RWPE1 (cell line): ENCODE results near the gene NDUFV3.
A peak's percentile ranks its signal among the peaks of the same experiment; 100 is the strongest.

Experiments
- CTCF ChIA-PET: fragments of 350-600 bp; sonication (Branson Sonifier 250); formaldehyde crosslinking; extraction: SDS; loops from one replicate; lab custom pipeline; 2021; lab: Yijun Ruan, JAX
- POLR2A ChIA-PET: fragments of 400-600 bp; formaldehyde crosslinking; extraction: SDS; loops from one replicate; lab custom pipeline; 2020; ENCODE audit warnings: antibody characterized with exemption; ENCODE audit not compliant: low non-redundant PET; lab: Yijun Ruan, JAX
- DNase-seq: peaks from one replicate; pipeline ENCODE4 v3.0.0; 2012; ENCODE audit warnings: low spot score
- H3K27ac ChIP-seq: fragments of 450-650 bp; 2 replicates; pipeline ENCODE4 v1.5.1; 2017
- CTCF ChIP-seq: fragments of 450-650 bp; conservative IDR thresholded peaks from 2 replicates; pipeline ENCODE4 v1.5.1; 2017; ENCODE audit warnings: low read depth, mild to moderate bottlenecking

NDUFV3 gene

GRCh38 chr21:42855937-42856335, 37.2 kb upstream of the NDUFV3 start:
- DNase-seq, result no peak
- H3K27ac ChIP-seq, result 0 out of 2 replicates have a peak overlapping the region, but pooled peaks have one; percentile 4
- CTCF ChIA-PET, result no interaction called here
- POLR2A ChIA-PET, result no interaction called here
- no peak for TF ChIP-seq CTCF

- no peak for DNase-seq
- ChIA-PET CTCF (no interaction called here), POLR2A (no interaction called here)
- no peak for TF ChIP-seq CTCF
- no peak overlapping the region for H3K27ac ChIP-seq
Measured at GRCh38 chr21:42857216-42857615, 35.9 kb upstream of the NDUFV3 start.

- DNase-seq, result no peak
- ChIA-PET POLR2A (no interaction called here), CTCF (interaction anchor here (0.5 kb wide), 1 partner anchor 20 kb away, joined by 3 read pairs; no protein-coding TSS in a partner anchor)
- H3K27ac ChIP-seq, result 0 out of 2 replicates have a peak overlapping the region, but pooled peaks have one; percentile 5
- TF ChIP-seq CTCF, result no peak
Measured at GRCh38 chr21:42858185-42858847, 34.8 kb upstream of the NDUFV3 start.

GRCh38 chr21:42858957-42859890, 33.9 kb upstream of the NDUFV3 start:
- DNase-seq, result no peak
- no peak for TF ChIP-seq CTCF
- ChIA-PET CTCF (interaction anchor here (0.6 kb wide), 1 partner anchor 29 kb away, joined by 5 read pairs; no protein-coding TSS in a partner anchor), POLR2A (no interaction called here)
- no peak overlapping the region for H3K27ac ChIP-seq

- DNase-seq, result no peak
- POLR2A ChIA-PET, result no interaction called here
- TF ChIP-seq CTCF, result no peak
- CTCF ChIA-PET, result interaction anchor here (0.6 kb wide), 1 partner anchor 29 kb away, joined by 5 read pairs; no protein-coding TSS in a partner anchor
- 0 out of 2 replicates have a peak overlapping the region, but pooled peaks have one; percentile 12 for H3K27ac ChIP-seq
Measured at GRCh38 chr21:42859891-42860230, 33.2 kb upstream of the NDUFV3 start.

- CTCF ChIA-PET, result interaction anchor here (0.6 kb wide), 1 partner anchor 28 kb away, joined by 5 read pairs; no protein-coding TSS in a partner anchor
Measured at GRCh38 chr21:42860345-42860744, 32.8 kb upstream of the NDUFV3 start.

More at GRCh38 chr21:42860345-42860744, 32.8 kb upstream of the NDUFV3 start:
- POLR2A ChIA-PET, result no interaction called here
- TF ChIP-seq CTCF, result no peak
- DNase-seq, result no peak
- 0 out of 2 replicates have a peak overlapping the region, but pooled peaks have one; percentile 12 for H3K27ac ChIP-seq
